CD4-positive, alpha-beta T cell treated with Interferon alpha-2 for 1 hour (primary cell): Measurements from ENCODE around the gene IGDCC3.

ENCODE experiments used
- DNase-seq, 2 donors: peaks; one replicate each; pipeline ENCODE4 v3.0.0-alpha.2; 2020 to 2022

The IGDCC3 gene

GRCh38 chr15:65377976-65378366 lies at the start of gene IGDCC3:
Gene IGDCC3, minus strand, starts transcription at chr15:65378002. Its CDS starts 214 bp downstream, at chr15:65377788.
- no peak for DNase-seq

DNA sequence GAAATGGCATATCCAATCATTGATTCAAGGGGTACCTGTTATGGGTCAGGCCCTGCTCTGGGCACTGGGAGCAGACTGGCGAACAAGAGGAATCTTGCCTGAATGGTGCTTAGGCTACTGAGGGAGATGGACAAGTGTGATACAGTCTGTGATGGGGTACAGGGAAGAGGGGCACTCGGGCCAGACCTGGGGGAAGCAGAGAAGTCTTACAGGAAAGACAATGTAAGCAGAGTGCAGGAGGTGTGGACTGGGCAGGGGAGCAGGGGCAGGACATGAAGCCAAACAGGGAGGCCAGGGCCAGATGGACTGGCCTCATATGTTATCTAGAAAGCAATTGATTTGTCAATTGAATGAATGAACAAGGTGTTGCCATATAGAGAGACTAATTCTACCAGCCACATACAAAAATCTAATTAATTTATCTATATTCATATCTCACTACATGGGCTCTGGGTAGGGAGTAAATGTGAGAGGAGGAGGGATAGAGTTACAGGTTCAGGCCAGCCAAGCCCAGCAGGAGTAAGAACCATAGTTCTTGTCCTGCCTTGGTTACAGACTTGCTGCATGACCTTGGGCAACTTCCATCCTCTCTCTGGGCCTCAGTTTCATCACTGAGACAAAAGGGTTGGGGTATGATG lies 48.5 kb upstream of the IGDCC3 start:
- DNase-seq: no peak

- no peak for DNase-seq
Measured at GRCh38 chr15:65424683-65425082, 46.9 kb upstream of the IGDCC3 start.

DNA sequence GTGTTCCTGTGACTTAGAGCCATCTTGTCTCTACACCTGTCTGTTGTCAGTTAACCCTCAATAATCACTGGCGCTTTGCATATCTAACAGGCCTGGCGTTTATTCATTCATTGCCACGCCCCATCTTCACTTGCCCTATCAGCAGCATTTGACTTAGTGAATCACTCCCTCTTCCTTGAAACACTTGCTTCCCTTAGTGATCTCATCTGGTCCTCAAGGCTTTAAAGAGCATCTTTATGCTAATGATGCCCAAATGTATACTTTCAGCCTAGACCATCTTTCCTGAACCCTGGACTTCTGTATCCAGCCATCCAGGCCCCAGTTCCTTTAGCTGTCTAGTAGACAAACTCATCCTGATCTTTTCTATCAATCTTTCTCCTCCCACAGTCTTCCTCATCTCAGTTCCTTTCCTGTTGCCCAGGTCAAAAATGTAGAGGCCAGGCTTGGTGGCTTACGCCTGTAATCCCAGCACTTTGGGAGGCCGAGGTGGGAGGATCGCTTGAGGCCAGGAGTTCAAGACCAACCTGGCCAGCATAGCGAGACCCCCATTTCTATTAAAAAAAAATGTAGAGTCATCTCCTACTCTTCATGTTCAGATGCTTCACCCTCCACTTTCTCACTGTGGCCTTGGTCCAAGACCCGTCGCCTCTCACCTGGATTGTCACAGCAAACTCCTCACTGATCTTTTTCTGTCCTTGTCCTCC lies 46.3 kb upstream of the IGDCC3 start:
- no peak for DNase-seq

DNA sequence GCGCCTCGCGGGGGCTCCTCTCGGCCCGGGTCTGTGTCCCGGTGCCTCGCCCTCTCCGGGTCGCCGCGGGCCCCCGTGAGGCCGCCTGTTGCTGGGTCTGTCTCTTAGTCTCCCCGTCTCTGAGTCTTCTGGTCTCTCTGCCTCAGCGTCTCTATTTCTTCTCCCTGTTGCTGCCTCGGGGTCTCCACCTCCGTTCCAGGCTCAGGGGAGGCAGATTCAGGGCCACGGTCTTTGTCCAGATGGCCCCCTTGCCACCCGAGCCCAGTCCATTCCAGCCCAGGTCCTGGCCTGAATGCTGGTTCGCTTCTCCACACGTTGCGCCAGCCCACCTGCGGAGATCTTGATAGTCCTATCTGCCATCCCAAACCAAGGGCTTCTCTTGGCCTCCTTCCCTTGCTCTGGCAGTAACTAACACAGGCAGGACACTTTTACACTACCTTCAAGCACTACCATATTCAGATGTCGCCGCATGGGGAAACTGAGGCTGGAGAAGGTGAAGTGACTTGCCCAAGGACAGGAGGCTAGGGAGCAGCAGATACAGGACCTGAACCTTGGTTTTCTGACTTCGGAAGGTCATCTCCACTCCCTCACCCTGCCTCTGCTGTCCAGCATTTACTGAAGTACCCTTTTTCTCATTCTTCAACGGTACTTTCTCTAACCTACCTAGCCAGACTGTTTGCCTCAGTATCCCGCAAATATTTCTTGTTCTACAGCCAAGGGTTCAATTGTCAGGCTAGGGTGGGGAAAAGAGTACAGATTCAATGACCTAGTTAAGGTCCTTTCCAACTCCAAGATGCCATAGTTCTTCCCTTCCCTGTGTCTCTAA lies 45.6 kb upstream of the IGDCC3 start:
- DNase-seq: no peak

- no peak for DNase-seq
Measured at GRCh38 chr15:65421360-65422215, 43.8 kb upstream of the IGDCC3 start.

GRCh38 chr15:65420975-65421359 lies 43.2 kb upstream of the IGDCC3 start:
- DNase-seq: no peak

- DNase-seq: no peak
Measured at GRCh38 chr15:65418596-65418995, 40.8 kb upstream of the IGDCC3 start.

DNA sequence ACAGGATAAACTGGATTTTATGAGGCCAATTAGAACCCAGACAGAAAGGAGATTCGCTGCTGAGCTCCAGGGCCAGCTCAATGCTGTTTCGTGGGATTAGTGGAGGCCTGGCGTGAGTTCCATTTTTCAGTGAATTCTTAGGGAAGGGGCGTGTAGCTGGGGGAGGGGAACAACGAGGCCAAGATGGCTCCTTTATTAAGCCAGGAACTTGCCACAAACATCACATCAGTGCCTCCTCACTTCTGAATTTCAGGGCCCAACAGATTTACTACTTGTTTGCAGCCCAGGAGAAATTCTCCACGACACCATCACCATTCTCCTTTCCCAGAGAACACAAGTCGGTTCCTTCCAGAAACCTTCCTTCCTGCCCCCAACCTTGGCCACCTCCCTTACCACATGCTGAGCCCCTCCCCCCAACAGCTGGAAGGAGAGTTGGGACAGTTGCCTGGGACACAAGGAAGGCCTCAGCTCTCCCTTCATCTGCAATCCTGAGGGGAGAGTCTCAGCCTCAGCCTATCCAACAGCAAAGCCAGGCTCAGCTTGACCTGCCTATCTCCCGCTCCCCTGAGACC lies 39.1 kb upstream of the IGDCC3 start:
- DNase-seq: no peak

GRCh38 chr15:65414841-65415621 lies 37.2 kb upstream of the IGDCC3 start:
- no peak for DNase-seq

- no peak for DNase-seq
Measured at GRCh38 chr15:65413760-65414144, 36.0 kb upstream of the IGDCC3 start.

DNA sequence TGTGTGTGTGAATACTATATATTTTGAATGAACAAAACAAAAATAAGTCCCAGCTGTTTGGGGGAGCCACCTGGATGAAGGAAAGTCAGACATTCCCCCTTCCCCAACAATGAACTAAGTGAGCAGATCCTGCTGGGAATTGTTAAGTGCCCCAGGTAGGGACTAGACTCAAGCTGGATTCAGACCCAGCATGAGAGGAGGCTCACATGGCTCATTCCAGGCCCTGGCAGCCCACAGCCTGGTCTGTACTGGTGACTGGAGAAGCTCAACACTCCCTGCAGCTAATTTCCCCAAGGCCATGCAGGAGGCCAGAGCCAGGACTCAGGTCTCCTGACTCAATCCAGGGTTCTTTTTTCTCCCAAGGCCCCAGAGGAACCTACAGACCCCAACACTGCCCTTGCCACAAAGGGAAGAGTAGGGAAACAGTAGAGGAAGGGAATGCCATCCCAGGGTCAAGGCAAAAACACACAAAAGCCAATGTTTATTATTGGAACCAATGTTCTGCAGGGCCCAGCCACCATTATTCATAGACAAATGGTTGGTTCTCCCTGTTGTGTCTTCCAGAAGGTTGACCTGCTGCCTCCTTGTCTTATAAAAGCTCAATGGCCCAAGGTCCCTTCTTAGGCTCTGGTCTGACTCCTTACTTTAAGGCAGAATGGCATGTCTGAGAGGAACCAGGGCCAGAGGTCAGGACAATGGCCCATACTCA lies 35.4 kb upstream of the IGDCC3 start:
- DNase-seq: no peak

DNA sequence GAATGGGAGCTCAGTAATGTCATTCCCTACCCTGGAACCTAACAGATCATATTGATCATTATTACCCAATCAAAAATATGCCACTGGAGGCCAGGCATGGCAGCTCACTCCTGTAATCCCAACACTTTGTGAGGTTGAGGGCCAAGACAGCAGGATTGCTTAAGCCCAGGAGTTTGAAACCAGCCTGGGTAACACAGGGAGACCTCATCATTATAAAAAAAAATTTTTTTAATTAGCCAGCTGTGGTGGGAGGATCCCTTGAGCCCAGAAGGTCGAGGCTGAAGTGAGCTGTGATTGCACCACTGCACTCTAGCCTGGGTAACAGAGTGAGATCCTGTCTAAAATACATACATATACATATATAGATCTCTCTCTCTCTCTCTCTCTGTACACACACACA lies 34.8 kb upstream of the IGDCC3 start:
- DNase-seq: no peak

GRCh38 chr15:65411465-65412071 lies 33.8 kb upstream of the IGDCC3 start:
- DNase-seq: no peak

DNA sequence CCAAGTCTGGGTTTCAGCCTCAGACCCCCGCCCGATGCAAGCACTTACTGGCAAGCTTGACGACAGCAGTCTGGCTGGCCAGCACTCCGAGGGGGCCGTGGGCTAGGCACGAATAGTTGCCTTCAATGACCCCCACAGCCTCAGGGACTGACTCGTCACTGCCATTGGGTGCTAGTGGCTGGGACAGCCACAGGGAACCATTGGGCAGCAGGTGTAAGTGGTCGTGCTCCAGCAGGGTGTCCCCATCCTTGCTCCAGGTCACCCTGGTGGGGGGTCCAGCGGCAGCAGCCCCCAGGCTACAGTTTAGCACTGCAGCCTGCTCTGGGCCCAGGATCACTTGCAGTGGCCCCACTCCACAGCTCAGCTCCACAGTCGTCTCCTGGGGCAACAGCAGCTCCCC lies 33.2 kb upstream of the IGDCC3 start:
- DNase-seq: no peak

DNA sequence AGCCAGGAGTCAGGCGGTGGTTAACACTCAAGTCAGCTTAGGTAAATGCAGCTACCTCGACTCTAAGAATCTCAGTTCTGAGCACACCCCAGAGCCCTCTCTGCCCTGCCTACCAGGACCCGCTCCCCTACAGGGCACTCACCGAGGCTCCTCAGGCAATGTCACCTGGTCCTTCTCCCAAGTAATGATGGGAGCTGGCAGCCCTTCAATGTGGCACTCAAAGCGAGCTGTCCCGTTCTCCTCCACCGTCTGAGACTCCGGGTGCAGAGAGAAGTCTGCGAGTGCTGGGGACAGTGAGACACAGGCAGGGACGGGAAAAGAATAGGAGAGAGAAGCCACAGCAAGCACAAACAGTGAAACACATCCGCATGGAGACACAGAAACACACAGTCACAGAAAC lies 32.2 kb upstream of the IGDCC3 start:
- DNase-seq: no peak

DNA sequence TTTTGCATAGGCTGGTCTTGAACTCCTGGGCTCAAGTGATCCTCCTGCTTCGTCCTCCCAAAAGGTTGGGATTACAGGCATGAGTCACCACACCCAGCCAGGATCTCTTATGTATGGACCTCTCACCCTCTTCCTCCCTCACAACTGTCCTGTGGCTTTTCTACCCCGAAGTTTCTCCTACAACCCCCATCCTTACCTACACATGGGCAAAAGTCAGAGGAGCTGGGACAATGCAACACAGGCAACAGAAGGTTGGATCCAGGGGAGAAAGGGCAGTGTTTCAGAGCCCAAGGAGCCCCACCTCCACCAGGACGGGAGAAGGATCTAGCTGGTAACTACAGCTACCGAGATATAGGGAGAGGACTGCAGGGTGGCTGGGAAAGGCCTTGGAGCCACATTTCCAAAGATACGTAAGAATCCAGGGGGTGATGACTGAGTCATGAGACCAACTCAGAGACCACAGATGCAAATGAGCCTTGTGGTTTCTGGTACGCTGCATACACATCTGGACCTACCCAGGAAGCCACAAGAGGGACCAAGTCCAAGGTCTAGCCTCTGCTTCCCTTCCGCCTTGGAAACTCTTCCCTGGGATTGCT lies 31.3 kb upstream of the IGDCC3 start:
- DNase-seq: no peak

DNA sequence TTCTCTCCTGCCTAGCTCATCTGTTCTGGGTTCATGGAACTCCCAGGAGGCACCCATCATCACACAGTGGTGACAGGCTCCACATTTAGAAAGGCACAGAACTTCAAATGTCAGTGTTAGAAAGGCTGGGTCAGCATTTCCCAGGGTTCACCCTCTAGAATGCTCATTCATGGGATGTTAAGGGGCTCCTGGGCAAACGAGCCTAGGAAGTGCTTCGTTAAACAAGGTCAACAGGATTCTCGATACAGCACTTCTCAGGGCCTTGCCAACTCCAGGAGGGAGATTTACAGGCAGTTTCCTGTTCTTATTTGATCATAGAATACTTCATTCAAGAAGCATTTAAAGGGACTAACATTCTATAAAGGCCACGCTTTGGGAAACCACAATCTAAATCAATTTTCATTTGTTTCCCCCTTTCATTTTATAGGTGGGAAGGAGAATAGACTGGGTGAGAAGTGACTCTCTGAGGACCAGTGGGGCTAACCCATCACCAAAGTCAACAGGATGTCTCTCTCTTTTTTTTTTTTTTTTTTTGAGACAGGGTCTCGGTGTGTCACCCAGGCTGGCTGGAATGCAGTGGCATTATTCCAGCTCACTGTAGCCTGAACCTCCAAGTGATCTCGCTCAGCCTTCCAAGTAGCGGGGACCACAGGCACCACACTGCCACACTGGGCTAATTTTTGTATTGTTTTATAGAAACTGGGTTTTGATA lies 30.7 kb upstream of the IGDCC3 start:
- DNase-seq: no peak

DNA sequence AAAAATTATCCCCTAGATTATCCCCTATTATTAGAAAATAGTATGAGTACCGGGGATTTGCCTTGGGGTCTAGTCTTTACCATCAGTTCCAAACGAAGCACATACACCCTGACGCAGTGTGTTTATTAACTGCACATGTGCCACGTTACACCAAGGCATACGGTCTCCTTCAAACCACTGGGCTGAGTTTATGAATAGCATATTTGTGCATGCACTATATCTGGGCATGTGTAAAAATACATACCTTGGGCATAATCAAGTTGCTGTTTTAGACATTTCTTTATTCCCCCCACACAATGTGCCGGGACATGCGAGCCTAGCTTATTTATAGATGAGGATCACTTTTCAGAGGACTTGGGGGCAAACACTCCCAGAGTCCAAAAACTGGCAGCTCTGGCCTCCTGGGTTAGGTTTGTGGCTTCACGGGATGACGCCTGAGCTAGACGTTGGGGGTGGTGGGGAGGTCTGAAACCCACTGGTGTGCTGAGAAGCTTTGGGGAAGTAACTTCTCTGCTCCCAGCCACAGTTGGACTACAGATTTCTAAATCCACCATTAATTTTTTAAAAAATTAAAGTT lies 28.7 kb upstream of the IGDCC3 start:
- no peak for DNase-seq
